Endothelial cell of umbilical vein (primary cell): ENCODE measurements around the gene CEP43. TPM values are rescaled to one million over a fixed set of nuclear protein-coding genes. Genes with fewer than 3 reads are reported as not detected.
A peak's percentile ranks its signal among the peaks of the same experiment; 100 is the strongest.

ENCODE experiments used
- BruUV-seq: library from RNA; stranded (reverse); fragments of 400-500 nt; replicated peaks from 2 replicates; lab custom pipeline; 2021; lab: Mats Ljungman, UMichigan
- CTCF ChIA-PET: fragments of 300-600, 350-600 bp; sonication (Branson Sonifier 250); formaldehyde crosslinking; loops from one replicate; lab custom pipeline; 2021; ENCODE audit warnings: antibody characterized with exemption, inconsistent platforms; lab: Charles Lee
- POLR2A ChIA-PET: fragments of 300-600, 350-600 bp; sonication (Branson Sonifier 250); formaldehyde crosslinking; loops from one replicate; lab custom pipeline; 2021; ENCODE audit warnings: antibody characterized with exemption, inconsistent platforms; lab: Charles Lee
- DNase-seq: peaks from one replicate; pipeline ENCODE4 v3.0.0-alpha.2; 2011; ENCODE audit warnings: low read depth, low spot score
- FAIRE-seq: peaks from 2 replicates; lab custom pipeline; 2011; peaks lifted over from hg19 to GRCh38; lab: Jason Lieb, UNC
- H2AFZ ChIP-seq: 2 replicates; pipeline ENCODE4 v1.6.0; 2012; ENCODE audit warnings: low read depth, low read length, control low read depth, inconsistent platforms
- H3K27ac ChIP-seq: 2 replicates; pipeline ENCODE4 v1.5.1; 2011; ENCODE audit warnings: low read depth, mild to moderate bottlenecking, control low read depth, low read length, moderate library complexity; ENCODE audit not compliant: insufficient read depth
- H3K27me3 ChIP-seq, 2 experiments: 2 replicates each; pipeline versions ENCODE4 v1.6.0 to v1.6.1; 2011; ENCODE audit warnings: low read length in 2 of 2, mixed read lengths in 1 of 2; ENCODE audit not compliant: control insufficient read depth in 2 of 2, insufficient read depth in 2 of 2
- H3K36me3 ChIP-seq, 2 experiments: 2 replicates in 1 of 2; 3 replicates in 1 of 2; pipeline ENCODE4 v1.5.1; 2011; ENCODE audit warnings: low read length in 2 of 2, mild to moderate bottlenecking in 1 of 2, moderate library complexity in 1 of 2; ENCODE audit not compliant: control insufficient read depth in 2 of 2, insufficient read depth in 2 of 2; ENCODE audit errors: extremely low read depth in 1 of 2
- H3K4me1 ChIP-seq: 3 replicates; pipeline ENCODE4 v1.5.1; 2011; ENCODE audit warnings: mild to moderate bottlenecking, low read length; ENCODE audit not compliant: control insufficient read depth, insufficient read depth; ENCODE audit errors: extremely low read depth
- H3K4me2 ChIP-seq: 2 replicates; pipeline ENCODE4 v1.6.1; 2011; ENCODE audit warnings: low read length, control low read depth, mixed read lengths; ENCODE audit not compliant: insufficient read depth
- H3K4me3 ChIP-seq, 3 experiments: fragments of 200-600 bp in 1 of 3; sonication (generic), shearing (Covaris generic) in 1 of 3; replicated peaks in 1 of 3; 2 replicates each; pipeline ENCODE4 v1.5.1; 2011 to 2016; ENCODE audit warnings: control low read depth in 3 of 3, low read length in 3 of 3, mild to moderate bottlenecking in 2 of 3, inconsistent platforms in 1 of 3, low read depth in 1 of 3, moderate library complexity in 1 of 3; ENCODE audit not compliant: insufficient read depth in 1 of 3
- H3K79me2 ChIP-seq: 2 replicates; pipeline ENCODE4 v1.6.0; 2012; ENCODE audit warnings: low read length, inconsistent platforms; ENCODE audit not compliant: control insufficient read depth, insufficient read depth
- H3K9ac ChIP-seq: replicated peaks from 2 replicates; pipeline ENCODE3; 2011; ENCODE audit warnings: low read length, control low read depth; ENCODE audit not compliant: insufficient read depth; ENCODE audit errors: extremely low read depth
- H3K9me1 ChIP-seq: replicated peaks from 3 replicates; pipeline ENCODE4 v1.6.0; 2011; ENCODE audit warnings: mild to moderate bottlenecking, low read length; ENCODE audit not compliant: control insufficient read depth, insufficient read depth; ENCODE audit errors: extremely low read depth
- H3K9me3 ChIP-seq: replicated peaks from 2 replicates; pipeline ENCODE4 v1.5.1; 2012; ENCODE audit warnings: low read length, inconsistent platforms; ENCODE audit not compliant: control insufficient read depth, insufficient read depth
- H4K20me1 ChIP-seq: replicated peaks from 2 replicates; pipeline ENCODE3; 2011; ENCODE audit warnings: mild to moderate bottlenecking, low read length; ENCODE audit not compliant: control insufficient read depth, insufficient read depth; ENCODE audit errors: extremely low read depth
- CTCF ChIP-seq, 2 donors: IDR thresholded peaks; 1 replicate in 1 of 2; 2 replicates in 1 of 2; pipeline ENCODE4 v1.5.1; 2011; ENCODE audit warnings: low read length in 2 of 2, mild to moderate bottlenecking in 2 of 2, moderate library complexity in 2 of 2, control low read depth in 1 of 2, inconsistent platforms in 1 of 2, low read depth in 1 of 2; ENCODE audit not compliant: insufficient read depth in 1 of 2; ENCODE audit errors: extremely low read depth in 1 of 2
- EZH2 ChIP-seq: IDR thresholded peaks from 2 replicates; pipeline ENCODE4 v1.6.1; 2012; ENCODE audit warnings: borderline replicate concordance, low read depth, mild to moderate bottlenecking, moderate library complexity, low read length, inconsistent platforms; ENCODE audit not compliant: severe bottlenecking
- FOS ChIP-seq: IDR thresholded peaks from 2 replicates; pipeline ENCODE4 v1.6.1; 2011; ENCODE audit warnings: mild to moderate bottlenecking, low read length, moderate library complexity, borderline replicate concordance; ENCODE audit not compliant: insufficient read depth
- GATA2 ChIP-seq: IDR thresholded peaks from 2 replicates; pipeline ENCODE4 v1.7.0; 2011; ENCODE audit warnings: low read depth, mild to moderate bottlenecking, moderate library complexity, mixed read lengths, low read length; ENCODE audit not compliant: insufficient read length, insufficient read depth
- JUN ChIP-seq: IDR thresholded peaks from 2 replicates; pipeline ENCODE4 v1.6.1; 2011; ENCODE audit warnings: borderline replicate concordance, low read depth; ENCODE audit not compliant: insufficient read length, insufficient read depth
- MAX ChIP-seq: IDR thresholded peaks from 2 replicates; pipeline ENCODE4 v1.6.1; 2011; ENCODE audit not compliant: insufficient read depth, insufficient read length
- MYC ChIP-seq: IDR thresholded peaks from one replicate; pipeline ENCODE4 v1.6.1; 2011; ENCODE audit warnings: mild to moderate bottlenecking, low read depth, low read length
- POLR2A ChIP-seq: IDR thresholded peaks from 2 replicates; pipeline ENCODE4 v1.6.1; 2012; ENCODE audit warnings: low read depth, mild to moderate bottlenecking, control low read depth, low read length
- POLR2AphosphoS5 ChIP-seq: IDR thresholded peaks from 2 replicates; pipeline ENCODE4 v1.6.1; 2012; ENCODE audit warnings: low read depth, mild to moderate bottlenecking, control low read depth, low read length, moderate library complexity; ENCODE audit not compliant: insufficient read depth
- dilution Hi-C: fragments of 300-500 bp; cut with MboI; formaldehyde crosslinking; loops from one replicate; pipeline ENCODE4 v1.15.0; 2019; ENCODE audit warnings: low sequenced_read_pairs; ENCODE audit not compliant: extremely low pct_ligation_motif_present
- intact Hi-C: fragments of 100-400 bp; cut with micrococcal nuclease; formaldehyde crosslinking; loops from one replicate; pipeline ENCODE4 v1.10.0; 2022
- polyA plus RNA-seq, 4 experiments: library from polyadenylated mRNA; depleted of rRNA in 3 of 4; stranded (reverse) in 3 of 4; unstranded in 1 of 4; fragments of >200 nt; gene quantifications; 2 replicates each; pipeline versions ENCODE4 v1.2.1 to v1.2.3, GENCODE V29; 2011 to 2012; ENCODE audit warnings: missing spikeins in 1 of 4
- total RNA-seq: library from RNA; stranded (reverse); gene quantifications from 2 replicates; pipeline ENCODE4 v1.2.3, GENCODE V29; 2021

The CEP43 gene
- total and polyA plus RNA-seq, 2 donors (not counting 3 experiments of a cell fraction or from before 2014, with no cell fraction given), result 6.5 to 22.5 TPM

- BruUV-seq, result no TSS peak
- peak overlapping the region; percentile 91 for H2AFZ ChIP-seq
- ChIA-PET POLR2A (no interaction called here), CTCF (interaction anchor here (0.5 to 1.6 kb wide), 5 partner anchors 26 to 395 kb away, joined by 3 to 14 read pairs (median 3); partner anchors contain the start of gene CEP43)
- no peak for FAIRE-seq
- no peaks in the 10 kb centered on the region for H3K36me3 ChIP-seq
- intact Hi-C loops (loop anchor here (1.0 to 10.0 kb wide), 4 partner anchors 43 to 681 kb away; partner anchors contain the start of genes CEP43 and RPS6KA2), dilution Hi-C loops (no loop called here)
- H4K20me1 ChIP-seq, result no peaks in the 10 kb centered on the region
- peak overlapping the region; percentile 78 for H3K4me2 ChIP-seq
- TF ChIP-seq MYC (no peak), MAX (no peak), POLR2AphosphoS5 (no peak), FOS (no peak), GATA2 (no peak), EZH2 (no peak), POLR2A (no peak), JUN (no peak), CTCF (IDR thresholded peaks at IDR 0.05; ENCODE audit: extremely low read depth in 1 of 2, insufficient read depth in 1 of 2, low read depth in 1 of 2, low read length in 2 of 2) (no peak)
- peaks cover 21% of the 10 kb centered on the region for H3K4me1 ChIP-seq
- peak overlapping the region; percentile 21 for H3K9ac ChIP-seq
- H3K27me3 ChIP-seq, result no peaks in the 10 kb centered on the region
- H3K27ac ChIP-seq, result no peak overlapping the region
- no peaks in the 10 kb centered on the region for H3K79me2 ChIP-seq
- H3K4me3 ChIP-seq, result peak overlapping the region; percentile 60 to 63 (median 61)
- DNase-seq, result no peak
- H3K9me1 ChIP-seq, result no peaks in the 10 kb centered on the region
- no peaks in the 10 kb centered on the region for H3K9me3 ChIP-seq
These were observed 43.2 kb upstream of the CEP43 start for GRCh38 chr6:166955865-166956443.
